AML-193 (cell line): ENCODE results near the gene TGFB3.

Experiments
- DNase-seq, 2 experiments: peaks; one replicate each; lab custom pipeline; 2025; lab: John Stamatoyannopoulos, UW

TGFB3 gene

DNA sequence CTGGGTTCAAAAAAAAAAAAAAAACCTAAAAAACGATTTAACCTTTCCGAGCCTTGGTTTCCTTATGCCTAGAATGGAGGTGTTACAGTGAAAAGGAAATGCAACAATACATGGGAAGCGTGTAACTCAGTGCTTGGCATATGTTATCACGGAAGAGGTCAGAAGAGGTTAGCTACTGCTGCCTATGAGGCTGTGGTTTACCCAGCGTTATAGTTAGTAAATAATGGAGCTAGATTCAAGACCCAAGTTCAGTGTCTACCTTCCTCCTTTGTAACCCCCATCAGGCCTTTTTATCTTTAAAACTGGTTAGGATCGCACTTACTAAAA, 4.6 kb upstream of the TGFB3 start:
- no peak for DNase-seq

DNA sequence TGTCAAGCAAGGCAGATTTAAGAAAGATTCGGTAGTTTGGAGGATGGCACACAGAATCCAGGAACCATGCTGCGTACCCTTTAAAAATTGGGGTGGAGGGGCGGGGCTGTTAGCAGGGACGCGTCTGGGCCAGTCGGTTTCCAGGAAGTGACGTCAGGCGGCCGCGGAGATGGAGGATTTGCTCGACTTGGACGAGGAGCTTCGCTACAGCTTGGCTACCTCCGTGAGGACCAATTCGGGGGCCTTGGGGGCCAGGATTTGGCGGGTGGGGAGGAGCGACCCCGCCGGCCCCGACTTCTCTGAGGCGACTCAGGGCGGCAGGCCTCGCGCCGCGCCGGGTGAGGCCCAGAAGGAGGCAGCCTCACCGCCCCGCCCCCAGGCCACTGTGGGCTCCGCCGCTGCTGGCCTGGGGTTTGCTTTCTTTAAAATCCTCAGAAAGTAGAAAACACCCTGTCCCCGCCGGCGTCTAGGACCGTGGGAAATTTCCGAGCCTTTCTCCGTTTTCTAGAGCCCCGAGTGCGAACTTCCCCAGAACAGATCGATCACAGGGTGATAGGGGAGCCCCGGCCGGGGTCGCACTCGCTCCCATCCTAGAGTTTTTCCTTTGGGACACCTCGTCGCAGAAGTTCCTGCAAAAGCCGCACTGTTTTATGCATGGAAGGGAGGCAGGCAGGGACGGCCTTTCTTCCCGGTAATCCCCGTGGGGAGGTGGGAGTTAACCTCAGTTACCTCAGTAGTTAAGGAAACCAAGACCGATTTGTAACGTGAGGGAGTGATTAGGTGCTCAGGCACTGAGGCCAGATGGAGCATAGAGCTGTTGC, 4.0 kb upstream of the TGFB3 start, which contains the start of gene IFT43:
IFT43 (plus strand) TSS at position 146 of the 821 bp plus-strand sequence; CDS start at position 170, 24 bp downstream.
- DNase-seq = peak; percentile 80 to 88

DNA sequence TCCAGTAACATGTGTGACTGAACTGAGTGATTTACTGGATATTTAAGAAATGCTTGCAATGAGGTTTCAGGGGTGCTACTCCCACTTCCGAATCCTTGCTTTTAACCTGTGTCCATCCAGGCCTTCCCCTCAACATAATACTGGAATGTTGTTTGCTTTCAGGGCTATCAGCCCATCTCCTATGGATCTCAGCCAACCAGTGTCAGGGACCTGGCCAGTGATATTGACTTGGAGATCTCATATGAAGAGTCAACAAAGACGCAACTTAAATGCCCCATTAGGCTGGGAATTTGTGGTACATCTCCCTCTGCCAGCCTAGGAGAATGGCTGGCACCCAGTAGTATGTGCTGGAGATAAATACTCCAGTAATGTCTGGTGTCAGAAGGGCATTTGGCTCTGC, 2.9 kb upstream of the TGFB3 start:
- DNase-seq = no peak

DNA sequence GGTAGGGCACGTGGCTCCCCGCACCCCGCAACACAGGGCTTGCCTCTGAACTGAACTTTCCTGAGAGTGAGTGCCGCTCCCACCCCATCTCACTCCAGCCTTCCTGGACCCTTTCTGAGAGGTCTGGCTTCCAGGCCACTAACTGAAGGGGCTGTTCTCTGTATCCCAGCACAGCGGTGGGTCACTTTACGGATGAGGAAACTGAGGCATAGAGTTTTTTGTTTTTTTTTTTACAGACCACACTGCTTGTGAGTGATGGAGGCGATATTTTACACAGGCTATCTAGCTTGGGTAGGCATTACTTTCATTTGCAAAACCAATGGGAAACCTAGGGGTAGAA, 1.2 kb upstream of the TGFB3 start:
- DNase-seq = no peak

DNA sequence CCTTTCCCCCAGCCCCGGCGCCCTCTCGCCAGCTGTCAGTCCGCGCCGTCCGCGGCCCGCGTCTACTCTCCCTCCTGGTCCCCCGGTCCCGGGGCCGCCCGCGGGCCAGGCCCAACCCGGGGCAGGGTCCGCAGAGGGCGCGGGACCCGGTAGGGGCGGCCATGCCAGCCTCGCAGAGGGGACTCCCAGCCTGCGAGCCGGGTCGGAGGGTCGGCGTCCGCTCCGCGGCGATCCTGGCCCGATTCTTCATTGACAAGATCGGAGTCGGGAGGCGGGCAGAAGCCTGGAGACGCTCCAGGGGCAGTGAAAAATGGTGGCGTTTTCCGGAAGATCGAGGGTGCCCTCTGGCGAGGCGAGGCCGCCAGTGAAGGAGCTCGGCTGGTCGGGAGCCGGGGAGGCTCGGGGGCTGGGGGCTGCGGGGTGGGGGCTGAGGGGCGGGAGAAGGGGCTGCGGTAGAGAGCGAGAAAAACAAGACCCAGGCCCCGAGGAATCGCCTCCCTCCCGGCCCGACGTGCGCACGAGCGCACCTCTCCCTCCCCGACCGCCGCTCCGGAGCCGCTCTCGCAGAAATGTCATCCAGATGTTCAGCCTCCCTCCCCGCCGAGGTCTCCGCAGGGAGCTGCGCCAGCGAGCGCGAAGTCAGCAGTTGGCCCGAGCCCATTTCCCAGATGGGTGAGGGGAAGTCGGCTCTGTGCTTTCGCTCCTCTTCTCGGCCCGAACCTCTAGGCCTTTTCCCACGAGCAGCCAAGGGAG, 647 bp upstream of the TGFB3 start:
- peak; percentile 65 to 66 for DNase-seq

DNA sequence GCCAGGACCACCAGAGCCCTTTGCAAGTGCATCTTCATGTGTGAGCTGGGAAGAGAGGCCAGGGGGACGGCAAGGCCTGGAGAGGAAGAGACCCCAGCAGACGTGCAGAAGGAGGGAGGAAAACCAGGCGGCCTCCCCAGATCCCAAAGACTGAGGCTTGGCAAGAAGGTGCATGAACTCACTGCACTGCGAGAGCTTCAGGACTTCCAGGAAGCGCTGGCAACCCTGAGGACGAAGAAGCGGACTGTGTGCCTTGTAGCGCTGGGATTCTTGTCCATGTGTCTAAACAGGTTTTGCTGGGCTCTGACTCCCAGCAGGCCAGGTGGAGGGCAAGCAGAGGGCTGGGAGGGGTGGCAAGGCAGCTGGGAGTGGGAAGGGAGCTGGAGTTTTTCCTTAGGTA, 939 bp downstream of the TGFB3 start:
- DNase-seq = no peak

DNA sequence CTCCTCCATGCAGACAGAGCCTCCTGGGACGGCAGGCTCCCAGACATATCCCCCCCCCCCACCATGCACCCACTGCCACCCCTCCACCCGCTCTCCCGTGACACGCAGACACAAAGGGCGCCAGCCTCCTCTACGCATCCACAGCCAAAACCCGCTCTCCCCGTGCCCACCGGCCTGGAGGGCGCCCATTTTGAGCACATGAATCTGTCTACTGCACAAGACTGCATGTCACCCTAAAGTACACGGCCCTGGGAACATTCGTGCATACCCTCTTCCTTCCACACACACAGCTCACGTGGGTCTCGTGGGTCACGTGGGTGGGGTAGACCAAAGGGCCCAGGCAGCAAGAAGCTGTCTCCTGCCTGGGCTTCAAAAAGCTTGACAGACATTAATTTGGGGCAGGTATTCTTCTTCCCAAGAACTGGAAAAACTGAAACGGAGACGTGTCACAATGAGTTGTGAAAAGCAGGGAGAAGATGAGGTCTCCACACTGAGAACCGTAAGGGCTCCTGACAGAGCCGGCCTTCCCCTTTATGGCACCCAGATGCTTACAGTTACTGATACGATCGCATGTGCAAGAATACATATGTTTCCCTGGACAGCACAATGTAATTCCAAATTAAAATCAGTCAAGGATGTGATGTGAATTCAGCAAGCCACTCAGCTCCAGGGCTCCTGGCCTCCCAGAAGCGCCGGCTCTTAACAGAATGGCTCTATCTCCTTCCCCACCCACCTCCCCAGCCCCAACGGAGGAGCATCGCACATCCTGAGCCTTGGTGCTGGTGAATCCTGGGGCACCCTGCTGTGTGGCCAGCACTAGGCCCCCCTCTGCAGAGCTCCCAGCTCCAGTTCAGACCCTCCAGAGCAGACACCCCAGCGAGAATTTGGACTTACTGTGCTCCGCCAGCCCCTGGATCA, 1.9 kb downstream of the TGFB3 start:
- DNase-seq = no peak

DNA sequence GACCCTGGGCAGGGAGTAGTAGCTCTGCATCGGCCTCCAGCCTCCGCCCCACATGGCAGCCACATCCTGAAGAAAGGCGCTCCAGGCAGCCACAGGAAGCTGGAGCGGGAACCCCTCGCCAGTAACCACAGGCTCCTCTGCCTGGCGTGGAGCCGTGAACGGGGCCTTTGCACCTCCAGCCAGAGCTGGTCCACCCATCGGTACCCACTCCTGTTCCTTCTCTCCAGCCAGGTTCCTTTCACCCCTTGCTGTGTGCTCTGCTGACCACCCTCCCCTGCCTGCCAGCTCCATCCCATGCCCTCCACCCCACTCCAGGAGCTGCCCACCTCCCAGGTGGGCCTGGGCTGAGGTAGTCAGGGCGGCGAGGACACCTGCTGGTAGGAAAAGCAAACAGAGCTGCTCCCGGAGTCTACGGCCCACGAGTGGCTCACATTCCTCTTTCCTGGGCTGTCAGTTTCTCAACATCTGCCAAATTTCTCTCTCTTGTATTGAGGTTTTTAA, 2.7 kb downstream of the TGFB3 start:
- no peak for DNase-seq

DNA sequence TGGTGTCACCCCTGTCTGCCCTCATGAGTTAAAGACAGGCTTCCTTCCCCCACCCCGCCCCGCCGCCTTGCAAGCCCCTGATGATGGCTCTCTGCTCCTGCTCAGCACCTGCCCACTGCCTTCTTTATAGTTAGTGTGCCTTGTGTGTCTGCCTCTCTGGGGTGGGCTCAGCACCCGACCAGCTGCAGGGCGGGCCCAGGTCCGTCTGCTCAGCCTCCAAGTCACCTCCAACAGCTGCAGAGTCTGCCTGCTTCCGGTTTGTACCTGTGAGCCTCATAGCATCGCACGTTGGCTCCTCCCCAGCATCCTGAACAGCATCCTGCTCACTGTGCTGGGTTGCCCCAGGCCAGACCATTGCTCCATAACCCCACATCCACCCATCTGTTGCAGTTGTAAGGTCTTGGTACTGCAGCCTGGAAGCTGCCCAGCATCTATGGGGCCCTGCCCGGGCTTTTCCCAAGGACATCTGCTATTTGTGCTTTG, 3.5 kb downstream of the TGFB3 start:
- no peak for DNase-seq

DNA sequence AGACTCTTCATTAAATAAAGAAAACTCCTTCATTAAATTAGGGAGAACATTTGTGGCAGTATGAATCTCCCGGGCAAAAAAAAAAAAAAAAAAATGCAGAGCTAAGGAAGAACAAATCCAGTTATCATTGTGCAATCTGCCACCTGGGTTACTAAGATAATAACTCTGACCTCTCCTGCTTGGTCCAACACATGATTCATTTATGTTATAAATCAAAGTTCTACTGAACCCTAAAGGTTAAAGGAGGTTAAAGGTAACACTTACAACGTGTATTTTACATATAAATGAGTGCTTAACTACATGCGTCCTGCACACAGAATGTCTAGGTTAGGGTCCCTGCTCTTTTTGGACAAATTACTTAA, 4.2 kb downstream of the TGFB3 start:
- DNase-seq = no peak

DNA sequence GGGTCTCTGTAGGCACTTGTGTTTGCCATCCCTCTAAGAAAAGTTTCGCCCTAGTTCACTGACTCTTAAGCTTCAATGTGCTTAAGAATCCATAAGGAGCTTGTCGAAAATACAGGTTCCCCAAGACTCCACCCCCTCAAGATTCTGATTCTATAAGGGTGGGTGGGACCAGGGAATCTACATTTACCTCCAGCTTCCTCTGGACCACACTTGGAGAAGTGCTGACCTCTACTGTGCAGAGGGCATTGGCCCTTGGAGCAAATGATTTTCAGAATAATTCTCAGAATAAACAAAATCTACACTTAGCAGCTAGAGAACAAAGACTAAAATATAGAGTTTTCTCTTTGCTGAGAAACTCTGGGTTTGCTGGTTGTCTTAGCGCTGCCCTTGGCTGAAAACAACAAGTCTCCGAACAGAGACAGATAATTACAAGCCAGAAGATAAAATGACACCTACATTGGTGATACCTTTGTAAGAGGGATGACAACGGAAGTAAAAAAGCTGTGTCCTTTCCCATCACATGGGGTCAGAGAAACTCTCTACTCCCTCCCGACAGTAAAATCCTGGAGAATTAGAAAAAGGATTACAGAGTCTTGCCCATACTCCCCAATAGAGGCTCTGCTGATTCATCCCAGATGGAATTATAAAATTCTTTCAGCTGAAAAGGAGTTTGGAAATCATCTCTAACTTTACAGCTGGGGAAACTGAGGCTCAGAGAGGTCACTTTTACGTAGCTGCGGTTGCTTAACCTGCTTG, 4.8 kb downstream of the TGFB3 start:
- DNase-seq = no peak

DNA sequence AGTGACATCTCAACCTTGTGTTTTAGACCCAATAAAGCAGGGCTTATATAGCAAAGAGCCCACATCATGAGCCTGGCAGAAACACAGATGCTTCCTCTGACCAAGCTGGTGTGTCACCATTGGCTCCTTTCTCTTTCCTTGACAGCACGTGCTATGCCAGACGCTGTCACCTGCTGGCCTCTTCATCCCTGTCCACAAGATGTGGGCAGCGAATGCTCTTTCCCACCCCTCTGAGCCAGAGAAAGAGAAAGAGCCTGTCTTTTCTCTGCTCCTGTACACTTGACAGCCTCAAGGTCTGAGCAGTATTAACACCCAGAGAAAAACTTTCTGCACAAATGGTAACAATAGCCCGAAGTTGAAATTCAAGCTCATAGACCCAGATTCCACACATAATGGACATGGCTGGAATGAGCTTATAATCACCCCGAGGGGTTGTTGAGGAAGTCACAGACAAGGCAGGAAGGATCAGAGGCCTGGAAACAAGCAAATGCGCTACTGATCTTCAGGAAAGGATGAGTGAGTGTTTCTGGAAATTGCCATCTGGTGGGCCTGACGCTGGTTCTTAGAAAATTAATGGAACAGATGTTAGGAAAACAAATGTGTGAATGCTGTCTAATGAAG, 8.9 kb downstream of the TGFB3 start:
- no peak for DNase-seq

DNA sequence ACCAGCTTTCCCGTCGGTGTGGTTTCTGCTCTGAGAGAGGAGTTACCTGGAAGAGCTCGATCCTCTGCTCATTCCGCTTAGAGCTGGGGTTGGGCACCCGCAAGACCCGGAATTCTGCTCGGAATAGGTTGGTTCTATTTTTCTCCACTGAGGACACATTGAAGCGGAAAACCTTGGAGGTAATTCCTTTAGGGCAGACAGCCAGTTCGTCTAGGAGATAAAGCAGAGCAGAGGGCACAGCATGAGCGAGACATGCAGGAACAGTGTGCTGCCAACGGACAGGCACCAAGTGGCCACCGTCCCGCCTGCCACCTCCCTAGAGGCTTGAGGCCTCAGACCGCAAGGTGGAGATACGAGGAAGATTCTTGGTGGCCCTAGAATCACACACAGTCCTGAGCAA, 10.3 kb downstream of the TGFB3 start:
- DNase-seq = no peak

DNA sequence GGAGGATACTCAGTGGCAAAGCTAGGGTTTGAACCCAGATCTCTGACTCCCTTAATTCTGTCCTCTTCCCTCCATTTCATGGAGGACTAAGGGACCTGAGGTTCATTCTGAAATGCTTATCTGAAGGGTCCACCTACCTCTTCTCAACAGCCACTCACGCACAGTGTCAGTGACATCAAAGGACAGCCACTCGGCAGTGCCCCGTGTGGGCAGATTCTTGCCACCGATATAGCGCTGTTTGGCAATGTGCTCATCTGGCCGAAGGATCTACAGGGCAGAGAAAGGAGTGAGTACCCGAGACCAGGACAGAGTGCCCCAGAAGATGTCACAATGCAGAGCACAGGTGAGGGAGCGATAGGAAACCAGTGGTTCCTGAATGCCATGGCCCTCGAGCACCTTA, 10.8 kb downstream of the TGFB3 start:
- DNase-seq = no peak

DNA sequence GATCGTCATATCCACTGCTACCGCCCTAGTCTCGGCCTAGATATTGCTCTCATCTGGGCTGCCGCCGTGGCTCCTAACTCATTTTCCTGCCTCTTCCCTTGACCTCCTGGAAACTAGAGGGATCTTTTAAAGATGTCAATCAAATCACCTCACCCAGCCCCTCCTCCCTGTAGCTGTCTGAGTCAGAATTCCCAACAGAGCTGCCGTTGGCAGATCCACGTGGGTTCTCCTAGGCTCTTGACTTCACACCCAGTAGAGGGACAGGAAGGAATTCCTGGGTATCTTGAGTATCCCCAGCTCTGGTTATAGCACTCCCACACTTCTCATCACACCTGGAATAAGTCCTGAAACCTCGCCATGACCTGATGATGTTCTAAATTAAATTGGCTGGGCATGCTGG, 11.9 kb downstream of the TGFB3 start:
- DNase-seq = no peak

DNA sequence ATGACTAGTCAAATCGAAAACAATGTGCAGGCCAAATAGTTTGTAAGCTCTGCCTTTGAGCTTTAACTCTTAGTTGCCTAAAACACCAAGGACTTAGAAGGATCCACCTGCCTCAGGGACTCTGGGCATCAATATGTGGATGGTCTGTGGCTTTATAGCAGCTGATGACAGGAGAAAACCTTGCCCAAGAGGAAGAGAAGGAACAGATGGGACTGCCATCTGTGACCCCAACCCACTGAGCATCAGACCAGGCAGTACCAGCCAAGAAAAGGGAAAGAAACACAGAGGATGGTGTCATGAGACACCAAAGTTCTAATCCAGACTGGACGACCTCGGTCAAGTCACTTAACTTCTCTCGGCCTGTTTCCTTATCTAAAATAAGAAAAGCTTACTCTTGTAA, 12.7 kb downstream of the TGFB3 start:
- no peak for DNase-seq

DNA sequence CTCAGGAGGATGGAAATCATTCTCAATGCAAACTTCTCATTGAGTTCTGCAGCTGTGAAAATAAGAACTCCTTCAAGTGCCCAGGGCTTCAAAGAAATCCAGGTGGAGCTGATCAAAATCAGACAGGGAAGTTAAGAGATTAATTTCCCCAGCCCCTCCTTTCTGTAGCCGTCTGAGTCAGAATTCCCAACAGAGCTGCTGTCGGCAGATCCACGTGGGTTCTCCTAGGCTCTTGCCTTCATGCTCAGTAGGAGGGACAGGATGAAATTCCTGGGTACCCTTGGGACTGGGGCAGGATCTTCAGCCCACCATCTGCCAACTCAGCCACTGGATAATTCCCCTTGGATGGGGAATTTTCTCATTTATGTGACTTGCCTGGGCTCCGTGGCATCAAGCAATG, 13.3 kb downstream of the TGFB3 start:
- DNase-seq = no peak

DNA sequence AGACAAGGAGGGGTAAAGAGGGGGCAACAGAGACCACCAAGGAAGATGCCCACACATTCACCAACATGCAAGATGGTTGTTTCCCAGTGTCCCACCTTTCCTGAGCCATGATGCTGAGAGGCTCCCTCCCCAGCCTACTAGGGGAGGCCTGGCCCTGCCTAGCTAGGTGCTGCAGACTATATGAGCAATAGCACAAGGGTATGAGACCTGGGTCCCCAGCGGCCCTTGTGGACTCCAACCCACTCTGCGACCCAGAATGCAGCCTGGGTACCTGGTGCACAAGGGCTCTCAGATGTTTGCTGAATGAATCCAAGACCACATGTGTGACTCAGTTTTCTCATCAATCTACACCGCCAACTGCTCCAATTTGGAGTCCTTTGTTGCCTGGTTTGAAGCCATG, 13.9 kb downstream of the TGFB3 start:
- DNase-seq = no peak

DNA sequence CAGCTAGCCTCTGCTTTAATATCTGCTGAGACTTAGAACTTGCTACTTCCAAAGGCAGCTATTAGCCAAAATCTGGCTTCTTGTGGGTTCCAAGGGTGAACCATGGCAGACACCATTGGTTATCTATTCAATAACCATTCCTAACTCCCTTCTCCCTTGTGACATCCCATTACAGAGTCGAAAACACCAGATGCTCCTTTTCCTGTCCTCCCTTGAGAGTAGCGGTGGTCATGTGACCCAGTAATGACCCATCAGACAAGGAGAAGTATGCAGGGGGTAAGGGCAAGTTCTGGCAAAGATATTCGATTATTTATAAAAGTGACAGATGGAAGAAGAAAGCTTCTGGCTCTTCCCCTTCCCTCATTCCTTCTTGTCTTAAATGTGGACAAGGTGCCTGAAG, 20.1 kb downstream of the TGFB3 start:
- DNase-seq = no peak

DNA sequence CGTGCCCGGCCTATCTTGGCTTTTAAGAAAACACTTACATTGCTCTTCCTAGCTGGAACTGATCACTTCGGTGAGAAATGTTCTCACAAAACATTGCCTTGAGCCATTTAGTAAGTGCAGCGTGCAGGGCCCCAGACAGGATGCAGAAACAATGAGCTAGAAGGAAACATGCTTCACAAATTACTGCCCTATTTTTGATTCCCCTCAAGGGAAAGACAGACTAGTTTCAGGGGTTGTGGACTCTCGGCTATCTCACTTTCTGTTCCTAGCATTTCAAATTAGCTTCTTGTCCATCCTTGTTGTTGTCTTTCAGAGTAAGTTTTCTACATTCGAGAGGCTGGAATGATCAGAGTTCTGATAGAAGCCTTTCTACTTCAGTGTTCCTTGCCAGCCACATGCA, 21.6 kb downstream of the TGFB3 start:
- DNase-seq = no peak

DNA sequence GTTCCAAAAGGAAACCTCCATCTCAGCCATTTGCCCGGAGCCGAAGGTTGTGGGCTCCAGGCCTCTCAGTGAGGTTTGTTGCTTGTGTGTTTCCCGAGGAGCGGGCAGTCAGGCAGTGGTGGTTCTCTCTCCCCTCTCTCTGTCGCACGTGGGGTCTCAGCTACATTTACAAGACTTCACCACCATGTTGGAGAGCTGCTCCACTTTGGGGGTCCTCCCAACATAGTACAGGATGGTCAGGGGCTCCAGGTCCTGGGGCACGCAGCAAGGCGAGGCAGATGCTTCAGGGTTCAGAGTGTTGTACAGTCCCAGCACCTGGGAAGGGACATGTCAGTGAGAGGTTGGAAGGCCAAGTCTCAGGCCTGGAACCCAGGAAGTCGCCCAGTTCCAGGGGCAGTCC, 22.8 kb downstream of the TGFB3 start:
- DNase-seq = no peak
